ENCODE measurements around the gene TMEM123. TPM values are rescaled to one million over a fixed set of nuclear protein-coding genes. Genes with fewer than 3 reads are reported as not detected.

Gene TMEM123
- total and polyA plus RNA-seq, 2 of the 13 experiments (the other 11 are each of a cell fraction or from before 2014, with no cell fraction given) = 365 to 2,761 TPM

- TF ChIP-seq PRDM10 (CRISPR knock-in tag; IDR thresholded peaks at IDR 0.05; ENCODE audit: low read depth) = no peak
- no peak for TF ChIP-seq TBL1XR1 (IDR thresholded peaks at IDR 0.05; ENCODE audit: borderline replicate concordance, low read length, partially characterized antibody)
- TF ChIP-seq, protein P1, sequence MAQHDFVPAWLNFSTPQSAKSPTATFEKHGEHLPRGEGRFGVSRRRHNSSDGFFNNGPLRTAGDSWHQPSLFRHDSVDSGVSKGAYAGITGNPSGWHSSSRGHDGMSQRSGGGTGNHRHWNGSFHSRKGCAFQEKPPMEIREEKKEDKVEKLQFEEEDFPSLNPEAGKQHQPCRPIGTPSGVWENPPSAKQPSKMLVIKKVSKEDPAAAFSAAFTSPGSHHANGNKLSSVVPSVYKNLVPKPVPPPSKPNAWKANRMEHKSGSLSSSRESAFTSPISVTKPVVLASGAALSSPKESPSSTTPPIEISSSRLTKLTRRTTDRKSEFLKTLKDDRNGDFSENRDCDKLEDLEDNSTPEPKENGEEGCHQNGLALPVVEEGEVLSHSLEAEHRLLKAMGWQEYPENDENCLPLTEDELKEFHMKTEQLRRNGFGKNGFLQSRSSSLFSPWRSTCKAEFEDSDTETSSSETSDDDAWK (CRISPR knock-in tag; IDR thresholded peaks at IDR 0.05) = no peak
- no peak for TF ChIP-seq ZNF660 (CRISPR knock-in tag; IDR thresholded peaks at IDR 0.05; ENCODE audit: borderline replicate concordance, low read depth)
- 0 out of 4 replicates have a peak, but pooled peaks of 1 of the 2 experiments have one; percentile 8 for TF ChIP-seq REST (IDR thresholded peaks at IDR 0.05; ENCODE audit: borderline replicate concordance in 1 of 2, low read depth in 1 of 2, low read length in 2 of 2)
- no peak for TF ChIP-seq ATF7 (IDR thresholded peaks at IDR 0.05)
- TF ChIP-seq ATF7 (CRISPR knock-in tag; IDR thresholded peaks at IDR 0.05) = peak; percentile 56; the same call in 1 of the 2 replicates
- TF ChIP-seq ZBTB43 (CRISPR knock-in tag; conservative IDR thresholded peaks at IDR 0.05) = no peak
- no peak for TF ChIP-seq ZNF567 (CRISPR knock-in tag; IDR thresholded peaks at IDR 0.05; ENCODE audit: borderline replicate concordance)
- no peak for TF ChIP-seq ZMYM3 (CRISPR knock-in tag; IDR thresholded peaks at IDR 0.05)
- no peak for TF ChIP-seq ZNF713 (CRISPR knock-in tag; IDR thresholded peaks at IDR 0.05)
- TF ChIP-seq MIXL1 (CRISPR knock-in tag; IDR thresholded peaks at IDR 0.05) = 0 out of 2 replicates have a peak, but pooled peaks have one; percentile 18
- no peak for TF ChIP-seq ZNF207 (IDR thresholded peaks at IDR 0.05; ENCODE audit: borderline replicate concordance)
- 0 out of 2 replicates have a peak, but pooled peaks have one; percentile 23 for TF ChIP-seq RCOR2 (CRISPR knock-in tag; IDR thresholded peaks at IDR 0.05)
- TF ChIP-seq, protein P2, sequence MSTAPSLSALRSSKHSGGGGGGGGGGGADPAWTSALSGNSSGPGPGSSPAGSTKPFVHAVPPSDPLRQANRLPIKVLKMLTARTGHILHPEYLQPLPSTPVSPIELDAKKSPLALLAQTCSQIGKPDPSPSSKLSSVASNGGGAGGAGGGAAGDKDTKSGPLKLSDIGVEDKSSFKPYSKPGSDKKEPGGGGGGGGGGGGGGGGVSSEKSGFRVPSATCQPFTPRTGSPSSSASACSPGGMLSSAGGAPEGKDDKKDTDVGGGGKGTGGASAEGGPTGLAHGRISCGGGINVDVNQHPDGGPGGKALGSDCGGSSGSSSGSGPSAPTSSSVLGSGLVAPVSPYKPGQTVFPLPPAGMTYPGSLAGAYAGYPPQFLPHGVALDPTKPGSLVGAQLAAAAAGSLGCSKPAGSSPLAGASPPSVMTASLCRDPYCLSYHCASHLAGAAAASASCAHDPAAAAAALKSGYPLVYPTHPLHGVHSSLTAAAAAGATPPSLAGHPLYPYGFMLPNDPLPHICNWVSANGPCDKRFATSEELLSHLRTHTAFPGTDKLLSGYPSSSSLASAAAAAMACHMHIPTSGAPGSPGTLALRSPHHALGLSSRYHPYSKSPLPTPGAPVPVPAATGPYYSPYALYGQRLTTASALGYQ (CRISPR knock-in tag; IDR thresholded peaks at IDR 0.05) = no peak
- no peak for TF ChIP-seq ZNF292 (CRISPR knock-in tag; IDR thresholded peaks at IDR 0.05; ENCODE audit: borderline replicate concordance, low read depth)
These were observed at the start of gene TMEM123 (continued) for GRCh38 chr11:102452461-102453301.

All from HepG2 (cell line).